GM12891 (cell line): ENCODE data around the gene HDGFL3.
"Not testable (repeated sequence)": the region's sequence is repeated elsewhere in the genome, so short reads cannot be mapped to it uniquely, and the experiment has no call there.

Experiments used
- PAX5 ChIP-seq: IDR thresholded peaks from 2 replicates; pipeline ENCODE4 v1.6.1; 2011; ENCODE audit warnings: low read length, moderate library complexity, mild to moderate bottlenecking; ENCODE audit not compliant: insufficient read depth, severe bottlenecking
- POLR2A ChIP-seq: IDR thresholded peaks from 2 replicates; pipeline ENCODE4 v1.6.1; 2011; ENCODE audit warnings: low read depth, low read length, control low read depth
- POLR2AphosphoS5 ChIP-seq: IDR thresholded peaks from 2 replicates; pipeline ENCODE4 v1.6.1; 2011; ENCODE audit warnings: low read depth, low read length, control low read depth
- POU2F2 ChIP-seq: IDR thresholded peaks from 2 replicates; pipeline ENCODE4 v1.6.1; 2011; ENCODE audit warnings: low read depth, mild to moderate bottlenecking, control low read depth, low read length, moderate library complexity
- SPI1 ChIP-seq: IDR thresholded peaks from 2 replicates; pipeline ENCODE4 v1.6.1; 2011; ENCODE audit warnings: low read depth, low read length, control low read depth
- TAF1 ChIP-seq: IDR thresholded peaks from 2 replicates; pipeline ENCODE4 v1.6.1; 2011; ENCODE audit warnings: low read depth, low read length, control low read depth

DNA sequence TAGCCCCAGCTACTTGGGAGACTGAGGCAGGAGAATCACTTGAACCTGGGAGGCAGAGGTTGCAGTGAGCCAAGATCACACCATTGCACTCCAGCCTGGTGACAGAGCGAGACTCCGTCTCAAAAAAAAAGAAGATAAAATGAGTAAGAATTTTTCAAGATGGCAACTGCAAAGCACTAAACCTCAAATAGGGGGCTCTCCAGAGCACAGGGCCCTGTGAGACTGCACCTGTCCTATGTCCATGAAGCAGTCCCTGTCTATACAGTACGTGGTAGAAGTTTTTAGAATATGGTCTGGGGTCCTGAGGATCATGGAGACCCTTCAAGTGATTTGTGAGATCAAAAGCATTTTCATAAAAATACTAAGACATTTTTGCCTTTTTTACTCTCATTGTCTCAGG, 122.2 kb downstream of the HDGFL3 start:
- not testable (repeated sequence) for TF ChIP-seq POLR2A, TAF1, POLR2AphosphoS5, SPI1, PAX5, POU2F2
